SU-DHL-6 (cell line): ENCODE measurements around the gene TENT4B.

Experiments used
- EZH2phosphoT487 ChIP-seq: fragments of 200-600 bp; sonication (generic), shearing (Covaris generic); conservative IDR thresholded peaks from 2 replicates; pipeline ENCODE4 v1.6.1; 2018; ENCODE audit warnings: mild to moderate bottlenecking, antibody characterized with exemption, low read length, moderate library complexity, mixed read lengths
- TF ChIP-seq, protein P1 (sequence below): fragments of 200-600 bp; sonication (generic); IDR thresholded peaks from one replicate; pipeline ENCODE4 v1.5.1; 2017; ENCODE audit warnings: antibody characterized with exemption, mild to moderate bottlenecking, low read length, moderate library complexity; ENCODE audit not compliant: insufficient read depth, poor library complexity, severe bottlenecking

DNA sequence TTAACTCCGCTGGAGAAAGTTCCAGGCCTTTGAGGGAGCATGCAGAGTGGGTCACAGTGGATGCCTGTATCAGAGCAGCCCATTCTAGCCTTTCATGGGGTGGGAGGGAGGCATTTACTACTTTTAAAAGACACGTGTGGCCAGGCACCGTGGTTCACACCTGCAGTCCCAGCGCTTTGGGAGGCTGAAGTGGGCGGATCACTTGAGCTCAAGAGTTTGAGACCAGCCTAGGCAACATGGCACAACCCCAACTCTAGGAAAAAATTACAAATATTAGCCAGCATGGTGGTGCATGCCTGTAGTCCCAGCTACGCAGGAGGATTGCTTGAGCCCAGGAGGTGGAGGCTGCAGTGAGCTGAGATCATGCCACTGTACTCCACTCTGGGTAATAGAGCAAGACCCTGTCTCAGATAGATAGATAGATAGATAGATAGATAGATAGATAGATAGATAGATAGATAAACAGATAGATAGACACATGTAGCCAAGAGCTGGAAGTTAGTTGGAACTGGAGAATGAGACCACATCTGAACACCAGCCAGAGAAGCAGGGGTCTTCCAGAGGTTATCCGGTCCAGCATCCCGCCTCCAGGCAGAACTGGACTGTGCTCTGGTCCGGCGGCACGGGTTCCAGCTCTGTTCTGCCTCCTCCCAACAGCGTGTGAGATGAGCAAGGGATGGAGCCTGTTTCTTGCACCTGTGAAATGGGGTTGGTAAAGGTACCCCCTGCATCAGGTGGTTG, 116.8 kb downstream of the TENT4B start:
- TF ChIP-seq, protein P1, sequence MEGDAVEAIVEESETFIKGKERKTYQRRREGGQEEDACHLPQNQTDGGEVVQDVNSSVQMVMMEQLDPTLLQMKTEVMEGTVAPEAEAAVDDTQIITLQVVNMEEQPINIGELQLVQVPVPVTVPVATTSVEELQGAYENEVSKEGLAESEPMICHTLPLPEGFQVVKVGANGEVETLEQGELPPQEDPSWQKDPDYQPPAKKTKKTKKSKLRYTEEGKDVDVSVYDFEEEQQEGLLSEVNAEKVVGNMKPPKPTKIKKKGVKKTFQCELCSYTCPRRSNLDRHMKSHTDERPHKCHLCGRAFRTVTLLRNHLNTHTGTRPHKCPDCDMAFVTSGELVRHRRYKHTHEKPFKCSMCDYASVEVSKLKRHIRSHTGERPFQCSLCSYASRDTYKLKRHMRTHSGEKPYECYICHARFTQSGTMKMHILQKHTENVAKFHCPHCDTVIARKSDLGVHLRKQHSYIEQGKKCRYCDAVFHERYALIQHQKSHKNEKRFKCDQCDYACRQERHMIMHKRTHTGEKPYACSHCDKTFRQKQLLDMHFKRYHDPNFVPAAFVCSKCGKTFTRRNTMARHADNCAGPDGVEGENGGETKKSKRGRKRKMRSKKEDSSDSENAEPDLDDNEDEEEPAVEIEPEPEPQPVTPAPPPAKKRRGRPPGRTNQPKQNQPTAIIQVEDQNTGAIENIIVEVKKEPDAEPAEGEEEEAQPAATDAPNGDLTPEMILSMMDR, result no peak
- TF ChIP-seq EZH2phosphoT487, result no peak
